Neural progenitor cell (in vitro differentiated cells): ENCODE results near the gene MYF5. TPM values are rescaled to one million over a fixed set of nuclear protein-coding genes. Genes with fewer than 3 reads are reported as not detected.
A peak's percentile ranks its signal among the peaks of the same experiment; 100 is the strongest.

Source experiments
- DNase-seq: peaks from one replicate; pipeline ENCODE4 v3.0.0-alpha.2; 2016; ENCODE audit warnings: low spot score
- H2AFZ ChIP-seq: fragments of 200-600 bp; sonication (generic); replicated peaks from 2 replicates; pipeline ENCODE4 v1.6.1; 2016; ENCODE audit warnings: antibody characterized with exemption
- H3F3A ChIP-seq: fragments of 200-600 bp; sonication (generic); 2 replicates; pipeline ENCODE4 v1.6.1; 2016; ENCODE audit warnings: antibody characterized with exemption, low read depth
- H3K27ac ChIP-seq: fragments of 200-600 bp; sonication (generic); 2 replicates; pipeline ENCODE4 v1.5.1; 2016; ENCODE audit warnings: mild to moderate bottlenecking
- H3K27me3 ChIP-seq: fragments of 200-600 bp; sonication (generic); 2 replicates; pipeline ENCODE4 v1.6.1; 2016; ENCODE audit warnings: mild to moderate bottlenecking, moderate library complexity
- H3K36me3 ChIP-seq: fragments of 200-600 bp; sonication (generic); 2 replicates; pipeline ENCODE4 v1.5.1; 2016
- H3K4me1 ChIP-seq: fragments of 200-600 bp; sonication (generic); 2 replicates; pipeline ENCODE4 v1.6.1; 2016; ENCODE audit warnings: mixed run types
- H3K4me2 ChIP-seq: fragments of 200-600 bp; sonication (generic); 2 replicates; pipeline ENCODE4 v1.6.1; 2016
- H3K4me3 ChIP-seq: fragments of 200-600 bp; sonication (generic); 2 replicates; pipeline ENCODE4 v1.5.1; 2016
- H3K79me2 ChIP-seq: fragments of 200-600 bp; sonication (generic); 2 replicates; pipeline ENCODE4 v1.6.1; 2016; ENCODE audit warnings: low read depth
- H3K9ac ChIP-seq: fragments of 200-600 bp; sonication (generic); 2 replicates; pipeline ENCODE4 v1.6.1; 2016
- H3K9me3 ChIP-seq: fragments of 200-600 bp; sonication (generic); 2 replicates; pipeline ENCODE4 v1.5.1; 2016; ENCODE audit warnings: low read depth
- H4K20me1 ChIP-seq: fragments of 200-600 bp; sonication (generic); 2 replicates; pipeline ENCODE4 v1.6.1; 2016; ENCODE audit warnings: low read depth
- H3K27ac Mint-ChIP-seq: 3 replicates; pipeline ENCODE4 v1.8.0; 2021; ENCODE audit warnings: mixed read lengths
- H3K27me3 Mint-ChIP-seq: 2 replicates; pipeline ENCODE4 v1.8.0; 2022; ENCODE audit warnings: low read depth, mild to moderate bottlenecking, inconsistent platforms, moderate library complexity, mixed read lengths; ENCODE audit not compliant: insufficient read depth
- H3K36me3 Mint-ChIP-seq: 3 replicates; pipeline ENCODE4 v1.8.0; 2021; ENCODE audit warnings: mixed read lengths
- H3K4me1 Mint-ChIP-seq: 3 replicates; pipeline ENCODE4 v1.8.0; 2021; ENCODE audit warnings: mixed read lengths
- H3K4me3 Mint-ChIP-seq: 3 replicates; pipeline ENCODE4 v1.8.0; 2021; ENCODE audit warnings: mild to moderate bottlenecking, moderate library complexity, mixed read lengths
- H3K9me3 Mint-ChIP-seq: 3 replicates; pipeline ENCODE4 v1.8.0; 2020; ENCODE audit warnings: mixed read lengths
- CTCF ChIP-seq: fragments of 200-600 bp; sonication (generic); IDR thresholded peaks from 2 replicates; pipeline ENCODE4 v1.5.1; 2017; ENCODE audit warnings: antibody characterized with exemption, mild to moderate bottlenecking
- EZH2 ChIP-seq: fragments of 200-600 bp; sonication (generic); IDR thresholded peaks from 2 replicates; pipeline ENCODE4 v1.6.1; 2017; ENCODE audit warnings: antibody characterized with exemption, mild to moderate bottlenecking, moderate library complexity
- EZH2phosphoT487 ChIP-seq: fragments of 200-600 bp; sonication (generic); IDR thresholded peaks from 2 replicates; pipeline ENCODE4 v1.6.1; 2017; ENCODE audit warnings: antibody characterized with exemption
- total RNA-seq: library from RNA; depleted of rRNA; stranded (reverse); fragments of >200 nt; gene quantifications from 2 replicates; pipeline ENCODE4 v1.2.3, GENCODE V29; 2015; ENCODE audit warnings: low replicate concordance

Gene MYF5
- total RNA-seq, 1 donor from 2014 or later: not detected

GRCh38 chr12:80698847-80699542 is 17.7 kb upstream of the MYF5 start:
- no peak for TF ChIP-seq CTCF
- no peak for TF ChIP-seq EZH2
- TF ChIP-seq EZH2phosphoT487: no peak
- H3K4me3 Mint-ChIP-seq: no peak overlapping the region
- Histone ChIP-seq H3F3A (peaks cover 5% of the 10 kb centered on the region), H2AFZ (no peak overlapping the region), H3K4me1 (peaks cover 9% of the 10 kb centered on the region), H3K27me3 (no peaks in the 10 kb centered on the region), H3K4me3 (no peak overlapping the region), H3K9me3 (no peaks in the 10 kb centered on the region), H3K27ac (no peak overlapping the region), H3K9ac (no peak overlapping the region), H3K36me3 (no peaks in the 10 kb centered on the region), H3K4me2 (no peak overlapping the region), H3K79me2 (no peaks in the 10 kb centered on the region), H4K20me1 (no peaks in the 10 kb centered on the region)
- H3K9me3 Mint-ChIP-seq: no peaks in the 10 kb centered on the region
- no peak overlapping the region for H3K27ac Mint-ChIP-seq
- H3K4me1 Mint-ChIP-seq: peaks cover 5% of the 10 kb centered on the region
- no peak for DNase-seq
- no peaks in the 10 kb centered on the region for H3K27me3 Mint-ChIP-seq
- H3K36me3 Mint-ChIP-seq: no peaks in the 10 kb centered on the region

GRCh38 chr12:80700327-80700726 is 16.4 kb upstream of the MYF5 start:
- Histone ChIP-seq H3F3A (peaks cover 5% of the 10 kb centered on the region), H3K27me3 (peaks cover 9% of the 10 kb centered on the region), H3K9me3 (no peaks in the 10 kb centered on the region), H3K4me3 (no peak overlapping the region), H2AFZ (peak overlapping the region; percentile 9), H3K4me2 (no peak overlapping the region), H3K9ac (no peak overlapping the region), H3K79me2 (no peaks in the 10 kb centered on the region), H3K27ac (no peak overlapping the region), H3K4me1 (peaks cover 9% of the 10 kb centered on the region), H3K36me3 (no peaks in the 10 kb centered on the region), H4K20me1 (no peaks in the 10 kb centered on the region)
- no peak for DNase-seq
- Mint-ChIP-seq H3K4me1 (peaks cover 5% of the 10 kb centered on the region), H3K4me3 (no peak overlapping the region), H3K27ac (no peak overlapping the region), H3K27me3 (no peaks in the 10 kb centered on the region), H3K9me3 (no peaks in the 10 kb centered on the region), H3K36me3 (no peaks in the 10 kb centered on the region)
- TF ChIP-seq CTCF (no peak), EZH2 (no peak), EZH2phosphoT487 (no peak)

- Histone ChIP-seq H3K27ac (no peak overlapping the region), H3K79me2 (no peaks in the 10 kb centered on the region), H3K9ac (no peak overlapping the region), H3K36me3 (no peaks in the 10 kb centered on the region), H3F3A (peaks cover 5% of the 10 kb centered on the region), H3K4me3 (no peak overlapping the region), H3K9me3 (no peaks in the 10 kb centered on the region), H4K20me1 (no peaks in the 10 kb centered on the region), H3K4me2 (no peak overlapping the region), H2AFZ (no peak overlapping the region), H3K27me3 (peaks cover 20% of the 10 kb centered on the region), H3K4me1 (peaks cover 9% of the 10 kb centered on the region)
- peaks cover 5% of the 10 kb centered on the region for H3K4me1 Mint-ChIP-seq
- no peak overlapping the region for H3K4me3 Mint-ChIP-seq
- H3K36me3 Mint-ChIP-seq: no peaks in the 10 kb centered on the region
- no peak overlapping the region for H3K27ac Mint-ChIP-seq
- TF ChIP-seq EZH2: no peak
- no peak for TF ChIP-seq EZH2phosphoT487
- TF ChIP-seq CTCF: no peak
- H3K9me3 Mint-ChIP-seq: no peaks in the 10 kb centered on the region
- no peak for DNase-seq
- H3K27me3 Mint-ChIP-seq: no peaks in the 10 kb centered on the region
Observed at GRCh38 chr12:80701388-80701787, 15.3 kb upstream of the MYF5 start.
